ENCODE measurements around the gene PCDHGA1.

Gene PCDHGA1

GRCh38 chr5:141484641-141485311 is 154.5 kb downstream of the PCDHGA1 start, which contains the start of gene PCDHGC4:
Gene PCDHGC4 (plus strand): TSS chr5:141485030. CDS start chr5:141485174, 144 bp downstream.
- Histone ChIP-seq H3K36me3 (replicated peaks; ENCODE audit: low read depth, low read length) (no peaks in the 10 kb centered on the region), H3K4me1 (ENCODE audit: low read length) (no peaks in the 10 kb centered on the region), H2AFZ (ENCODE audit: low read depth, low read length) (no peak within 1 kb of the TSS), H3K4me2 (ENCODE audit: low read length) (peak within 1 kb of the TSS; percentile 26), H3K9ac (ENCODE audit: low read length) (no peak within 1 kb of the TSS), H3K27ac (ENCODE audit: low read length) (no peak within 1 kb of the TSS), H3K4me3 (ENCODE audit: low read length) (peak within 1 kb of the TSS; percentile 37; the same call in 1 of the 2 replicates), H3K9me3 (ENCODE audit: insufficient read depth, low read length) (no peaks in the 10 kb centered on the region), H3K27me3 (ENCODE audit: low read depth, low read length) (peaks cover 13% of the 10 kb centered on the region), H4K20me1 (ENCODE audit: insufficient read depth, low read length) (no peaks in the 10 kb centered on the region), H3K79me2 (ENCODE audit: low read length) (no peaks in the 10 kb centered on the region)
- no peak for TF ChIP-seq CTCF (IDR thresholded peaks at IDR 0.05; ENCODE audit: low read depth, low read length)
- TF ChIP-seq EZH2phosphoT487 (IDR thresholded peaks at IDR 0.05; ENCODE audit: low read depth): no peak

GRCh38 chr5:141485321-141486055 is 155.2 kb downstream of the PCDHGA1 start:
- no peak overlapping the region for H3K9ac ChIP-seq (ENCODE audit: low read length)
- no peaks in the 10 kb centered on the region for H3K4me1 ChIP-seq (ENCODE audit: low read length)
- no peaks in the 10 kb centered on the region for H4K20me1 ChIP-seq (ENCODE audit: insufficient read depth, low read length)
- H2AFZ ChIP-seq (ENCODE audit: low read depth, low read length): no peak overlapping the region
- H3K4me2 ChIP-seq (ENCODE audit: low read length): peak overlapping the region; percentile 26; the same call in 1 of the 2 replicates
- peaks cover 13% of the 10 kb centered on the region for H3K27me3 ChIP-seq (ENCODE audit: low read depth, low read length)
- peak overlapping the region; percentile 37; the same call in 1 of the 2 replicates for H3K4me3 ChIP-seq (ENCODE audit: low read length)
- no peaks in the 10 kb centered on the region for H3K9me3 ChIP-seq (ENCODE audit: insufficient read depth, low read length)
- H3K27ac ChIP-seq (ENCODE audit: low read length): no peak overlapping the region
- H3K79me2 ChIP-seq (ENCODE audit: low read length): no peaks in the 10 kb centered on the region
- H3K36me3 ChIP-seq (replicated peaks; ENCODE audit: low read depth, low read length): no peaks in the 10 kb centered on the region
- TF ChIP-seq EZH2phosphoT487 (IDR thresholded peaks at IDR 0.05; ENCODE audit: low read depth) (no peak), CTCF (IDR thresholded peaks at IDR 0.05; ENCODE audit: low read depth, low read length) (no peak)

GRCh38 chr5:141486091-141486490 is 155.8 kb downstream of the PCDHGA1 start:
- Histone ChIP-seq H3K36me3 (replicated peaks; ENCODE audit: low read depth, low read length) (no peaks in the 10 kb centered on the region), H3K9me3 (ENCODE audit: insufficient read depth, low read length) (no peaks in the 10 kb centered on the region), H3K4me2 (ENCODE audit: low read length) (no peak overlapping the region), H4K20me1 (ENCODE audit: insufficient read depth, low read length) (no peaks in the 10 kb centered on the region), H3K4me1 (ENCODE audit: low read length) (no peaks in the 10 kb centered on the region), H3K27ac (ENCODE audit: low read length) (no peak overlapping the region), H3K4me3 (ENCODE audit: low read length) (no peak overlapping the region), H3K27me3 (ENCODE audit: low read depth, low read length) (peaks cover 13% of the 10 kb centered on the region), H2AFZ (ENCODE audit: low read depth, low read length) (no peak overlapping the region), H3K9ac (ENCODE audit: low read length) (no peak overlapping the region), H3K79me2 (ENCODE audit: low read length) (no peaks in the 10 kb centered on the region)
- TF ChIP-seq CTCF (IDR thresholded peaks at IDR 0.05; ENCODE audit: low read depth, low read length) (no peak), EZH2phosphoT487 (IDR thresholded peaks at IDR 0.05; ENCODE audit: low read depth) (no peak)

GRCh38 chr5:141487131-141487530 is 156.8 kb downstream of the PCDHGA1 start:
- Histone ChIP-seq H3K4me1 (ENCODE audit: low read length) (no peaks in the 10 kb centered on the region), H3K79me2 (ENCODE audit: low read length) (no peaks in the 10 kb centered on the region), H2AFZ (ENCODE audit: low read depth, low read length) (no peak overlapping the region), H4K20me1 (ENCODE audit: insufficient read depth, low read length) (no peaks in the 10 kb centered on the region), H3K4me2 (ENCODE audit: low read length) (no peak overlapping the region), H3K36me3 (replicated peaks; ENCODE audit: low read depth, low read length) (no peaks in the 10 kb centered on the region), H3K27ac (ENCODE audit: low read length) (no peak overlapping the region), H3K27me3 (ENCODE audit: low read depth, low read length) (peaks cover 13% of the 10 kb centered on the region), H3K4me3 (ENCODE audit: low read length) (no peak overlapping the region), H3K9ac (ENCODE audit: low read length) (no peak overlapping the region), H3K9me3 (ENCODE audit: insufficient read depth, low read length) (no peaks in the 10 kb centered on the region)
- no peak for TF ChIP-seq CTCF (IDR thresholded peaks at IDR 0.05; ENCODE audit: low read depth, low read length)
- no peak for TF ChIP-seq EZH2phosphoT487 (IDR thresholded peaks at IDR 0.05; ENCODE audit: low read depth)
